HTERT RPE-1 (cell line): ENCODE results near the gene OSBP2.

ENCODE experiments used
- in situ Hi-C: fragments of 300-500 bp; cut with MboI; formaldehyde crosslinking; loops from 4 replicates; pipeline ENCODE4 v1.14.3; 2020; ENCODE audit warnings: low sequenced_read_pairs

Gene OSBP2

DNA sequence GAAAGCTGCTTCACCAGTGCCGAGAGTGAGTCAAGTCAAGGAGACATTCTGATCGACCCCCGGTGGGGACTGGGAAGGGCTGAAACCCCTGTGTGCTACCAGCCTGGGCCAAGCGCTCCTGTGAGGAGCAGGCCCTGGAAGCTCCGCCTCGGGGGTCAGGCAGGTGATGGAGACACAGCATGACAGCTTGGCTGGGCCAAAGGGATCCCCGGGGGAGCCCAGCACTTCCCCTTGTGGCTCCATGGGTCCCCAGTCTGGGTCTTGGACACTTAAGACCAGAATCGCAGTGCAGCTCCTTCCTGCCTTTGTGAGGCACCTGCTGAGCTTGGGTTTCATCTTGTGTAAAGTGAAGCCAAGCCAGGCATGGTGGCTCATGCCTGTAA lies 184.7 kb downstream of the OSBP2 start:
- in situ Hi-C loops, result no loop called here

DNA sequence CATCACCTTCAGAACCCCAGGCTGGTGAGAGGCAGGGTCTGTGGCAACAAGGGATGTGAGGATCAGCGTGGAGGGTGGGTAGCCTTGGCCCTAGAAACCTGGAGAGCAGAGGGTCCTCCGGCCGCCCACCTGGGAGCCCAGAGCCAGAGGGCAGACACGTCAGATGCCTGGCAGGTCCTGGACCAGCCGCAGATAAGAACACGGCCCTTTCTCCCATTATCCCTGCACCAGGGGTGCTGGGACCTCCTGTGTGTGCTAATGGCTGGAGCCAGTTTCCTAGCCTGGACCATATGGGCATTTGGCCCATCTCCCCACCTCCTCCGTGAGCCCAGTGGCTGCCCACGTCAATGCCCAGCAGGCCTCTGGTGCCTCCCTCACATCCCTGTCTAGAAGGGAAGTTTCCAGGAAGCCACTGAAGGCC lies 185.5 kb downstream of the OSBP2 start:
- in situ Hi-C loops, result no loop called here

DNA sequence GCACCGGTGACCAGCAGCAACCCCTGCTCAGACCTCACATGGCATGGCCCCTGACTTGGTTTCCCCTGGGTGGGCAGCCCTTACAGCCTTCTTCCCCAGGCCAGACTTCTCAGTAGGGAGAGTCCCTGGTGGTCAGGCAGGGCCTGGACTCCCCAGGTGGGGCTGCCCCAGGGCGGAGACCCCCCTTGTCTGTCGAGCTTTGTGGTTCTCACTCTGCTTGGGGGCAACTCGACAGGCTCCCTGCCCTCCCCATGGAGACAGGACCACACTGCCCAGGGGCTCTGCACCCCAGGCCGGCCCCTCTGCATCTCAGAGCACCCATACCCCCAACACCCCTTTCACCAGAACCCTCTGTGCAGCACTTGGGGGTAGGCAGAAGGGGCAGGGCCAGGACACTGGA lies 186.2 kb downstream of the OSBP2 start:
- in situ Hi-C loops, result no loop called here

DNA sequence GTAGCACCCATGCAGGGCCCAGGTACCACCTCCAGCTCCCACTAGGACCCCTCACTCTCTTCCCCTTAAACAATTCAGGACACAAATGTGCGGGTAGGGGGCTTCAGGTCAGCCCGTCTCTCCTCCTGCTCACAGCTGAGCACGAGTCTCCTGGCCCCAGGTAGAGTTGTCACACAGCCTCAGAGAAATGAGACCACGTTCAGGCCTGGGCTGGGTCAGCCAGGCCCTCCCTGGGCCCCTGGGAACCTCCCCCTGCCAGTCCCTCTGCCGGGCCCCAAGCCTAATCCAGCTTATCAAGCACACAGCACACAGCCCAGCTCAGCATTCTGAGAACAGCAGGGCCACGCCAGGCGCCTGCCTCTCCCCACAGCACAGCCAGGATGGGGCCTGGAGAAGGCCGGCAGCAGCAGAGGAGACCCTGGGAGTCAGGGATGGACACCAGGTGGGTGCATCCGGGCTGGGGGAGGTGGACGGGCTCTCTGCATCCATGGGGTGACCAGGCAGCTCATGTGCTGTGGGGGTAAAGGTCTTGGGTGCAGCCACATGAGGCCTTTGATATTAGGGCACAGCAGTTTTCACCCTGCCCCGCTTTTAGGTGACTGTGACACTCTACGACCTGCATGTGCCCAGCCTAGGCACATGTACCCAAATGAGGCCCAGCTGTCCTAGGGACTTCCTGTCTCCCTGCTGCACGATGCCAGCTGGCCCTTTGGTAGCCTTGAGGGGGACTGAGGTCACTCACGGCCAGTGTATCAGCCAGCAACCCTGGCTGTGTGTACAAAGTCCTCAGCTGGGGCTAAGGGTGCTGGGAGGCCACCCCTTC lies 186.9 kb downstream of the OSBP2 start:
- in situ Hi-C loops, result no loop called here

DNA sequence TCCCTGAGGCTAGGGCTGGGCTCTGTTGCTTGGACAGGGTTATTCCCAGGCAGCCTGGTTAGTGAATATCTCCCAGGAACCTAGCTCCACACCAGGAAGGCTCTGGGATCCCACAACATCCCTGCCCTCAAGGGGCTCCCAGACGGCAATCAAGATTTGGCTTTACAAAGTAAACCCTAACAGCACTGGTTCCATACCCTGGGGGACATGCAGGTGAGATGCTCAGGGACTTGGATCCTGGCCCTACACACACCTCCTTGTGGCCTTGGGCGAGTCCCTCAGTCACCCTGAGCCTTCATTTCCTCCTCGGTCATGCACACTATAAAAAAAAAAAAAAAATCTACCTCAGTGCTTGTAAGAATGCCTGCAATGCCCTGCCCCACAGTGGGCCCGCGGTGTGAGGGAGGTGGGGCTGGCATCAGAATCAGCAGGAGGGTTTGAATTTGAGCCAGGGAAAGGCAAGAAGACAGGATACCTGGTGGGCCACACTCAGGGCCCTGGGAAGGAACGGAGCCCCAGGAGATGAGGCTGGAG lies 187.6 kb downstream of the OSBP2 start:
- in situ Hi-C loops, result no loop called here

DNA sequence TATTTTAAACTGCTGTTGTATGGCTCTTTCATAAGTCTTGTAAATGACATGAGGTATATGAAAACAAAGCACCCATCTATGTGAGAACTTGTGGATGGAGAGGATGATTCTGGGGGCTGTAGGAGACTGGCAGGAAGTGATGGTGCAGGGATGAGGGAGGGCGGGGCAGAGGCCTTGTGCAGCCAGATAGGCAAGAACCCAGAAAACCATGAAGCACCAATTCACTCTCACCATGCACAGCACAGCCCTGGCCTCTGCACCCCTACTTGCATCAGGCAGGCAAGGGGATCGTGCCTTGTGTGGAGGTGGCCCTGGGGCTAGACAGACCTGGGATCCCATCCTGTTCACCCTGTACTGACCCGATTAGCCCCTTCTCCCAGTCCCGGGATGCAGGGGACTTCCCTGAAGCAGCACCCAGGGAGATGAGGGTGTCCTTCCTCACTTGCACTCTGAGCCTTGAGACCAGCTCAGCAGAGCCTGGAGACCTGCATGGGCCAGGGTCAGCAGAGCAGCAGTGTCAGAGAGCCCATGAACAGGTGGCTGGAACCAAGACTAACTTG lies 188.4 kb downstream of the OSBP2 start:
- in situ Hi-C loops, result no loop called here

DNA sequence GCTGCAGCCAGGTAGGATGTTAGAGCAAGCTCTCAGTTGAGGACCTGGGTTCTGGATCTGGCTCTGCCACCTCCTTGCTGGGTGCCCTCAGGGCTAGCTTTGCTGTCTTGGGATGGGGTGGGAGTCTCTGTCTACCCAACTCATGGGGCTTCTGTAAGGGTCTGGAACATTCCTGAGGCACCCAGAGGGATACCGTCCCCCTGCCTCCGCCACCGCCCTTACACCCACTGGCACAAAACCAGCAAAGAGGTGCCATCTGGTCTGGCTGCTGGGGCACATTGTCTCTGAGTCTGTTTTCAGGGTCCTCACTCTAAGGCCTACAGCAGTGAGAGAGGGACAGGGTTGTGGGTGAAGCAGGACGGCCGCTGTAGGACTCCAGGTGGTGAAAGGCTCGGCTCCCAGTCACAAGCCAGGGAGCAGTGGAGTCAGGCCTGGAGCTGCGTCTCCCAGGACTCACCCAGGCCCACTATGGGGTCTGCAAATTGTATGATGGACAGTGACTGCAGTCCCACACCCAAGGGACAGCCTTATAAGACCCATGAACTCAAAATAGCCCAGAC lies 189.0 kb downstream of the OSBP2 start:
- in situ Hi-C loops, result no loop called here

DNA sequence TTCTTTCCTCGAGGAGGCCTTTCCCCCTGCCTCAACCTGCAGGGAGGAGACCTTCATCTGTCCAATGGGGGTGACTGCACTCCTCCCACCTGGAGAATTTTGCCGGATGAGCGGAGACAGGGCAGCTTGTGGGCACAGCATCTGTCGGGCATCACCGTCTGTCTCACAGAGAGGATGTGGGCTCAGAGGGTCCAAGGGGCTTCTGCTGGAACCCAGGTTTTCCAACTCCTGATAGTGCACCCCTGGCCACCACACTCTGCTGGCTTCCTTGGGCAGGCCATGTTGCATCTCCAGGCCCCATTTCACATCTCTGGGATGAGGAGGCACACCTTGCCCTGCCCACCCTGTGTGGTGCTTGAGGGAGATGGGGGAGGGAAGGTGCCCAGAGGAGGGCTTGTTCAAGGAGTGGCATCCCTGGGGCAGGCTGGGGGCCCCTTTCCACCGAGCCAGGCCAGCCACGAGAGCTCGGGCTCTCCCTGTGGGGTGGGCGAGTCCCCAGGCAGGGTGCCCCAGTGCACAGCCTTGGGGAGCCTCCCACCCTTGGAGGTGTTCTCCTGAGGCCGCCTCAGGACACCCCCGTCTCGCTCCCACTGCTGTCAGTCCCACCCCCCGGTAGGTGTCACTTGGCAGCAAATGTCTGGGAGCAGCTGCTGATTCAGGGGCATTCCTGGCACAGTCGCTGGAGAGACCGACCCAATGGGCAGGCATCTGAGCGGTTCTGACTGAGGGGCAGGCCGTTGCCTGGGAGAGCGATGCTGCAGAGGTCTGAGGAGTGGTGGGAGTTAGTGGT lies 189.7 kb downstream of the OSBP2 start:
- in situ Hi-C loops, result no loop called here

DNA sequence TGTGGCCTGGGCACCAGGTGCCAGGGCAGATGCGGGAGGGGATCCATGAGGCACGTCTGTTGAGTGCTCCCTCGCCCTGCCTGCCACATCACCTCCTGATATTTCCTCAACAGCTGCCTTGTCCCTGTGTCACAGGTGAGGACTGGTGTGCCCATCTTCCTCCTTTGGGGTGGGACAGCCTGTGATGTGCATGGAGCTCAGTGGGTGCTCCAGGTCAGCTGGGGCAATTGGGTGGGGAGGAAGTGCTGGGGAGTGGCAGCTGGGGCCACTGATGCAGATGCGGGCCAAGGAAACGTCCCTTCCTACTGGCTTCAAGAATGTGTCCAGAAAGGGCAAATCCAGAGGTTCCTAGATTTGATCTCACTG lies 190.3 kb downstream of the OSBP2 start:
- in situ Hi-C loops, result no loop called here

DNA sequence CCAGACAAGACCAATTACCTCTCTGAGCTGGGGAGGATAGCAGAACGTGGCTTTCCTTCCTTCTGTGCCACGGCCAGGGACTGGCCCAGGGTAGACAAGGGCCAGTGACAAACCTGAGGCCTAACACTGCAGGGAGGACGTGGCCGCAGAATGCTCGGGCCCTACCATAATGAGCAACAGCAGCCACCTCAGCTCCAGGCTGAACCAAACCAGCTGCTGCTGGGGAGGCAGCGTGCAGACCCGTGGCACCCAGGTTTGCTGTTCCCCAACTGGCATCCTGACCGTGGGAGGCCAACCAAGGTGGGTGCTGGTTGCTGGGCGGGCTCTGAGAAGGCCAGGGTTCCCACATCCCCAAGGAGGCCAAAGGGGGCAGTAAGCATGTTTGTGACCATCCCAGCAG lies 190.9 kb downstream of the OSBP2 start:
- in situ Hi-C loops, result no loop called here

DNA sequence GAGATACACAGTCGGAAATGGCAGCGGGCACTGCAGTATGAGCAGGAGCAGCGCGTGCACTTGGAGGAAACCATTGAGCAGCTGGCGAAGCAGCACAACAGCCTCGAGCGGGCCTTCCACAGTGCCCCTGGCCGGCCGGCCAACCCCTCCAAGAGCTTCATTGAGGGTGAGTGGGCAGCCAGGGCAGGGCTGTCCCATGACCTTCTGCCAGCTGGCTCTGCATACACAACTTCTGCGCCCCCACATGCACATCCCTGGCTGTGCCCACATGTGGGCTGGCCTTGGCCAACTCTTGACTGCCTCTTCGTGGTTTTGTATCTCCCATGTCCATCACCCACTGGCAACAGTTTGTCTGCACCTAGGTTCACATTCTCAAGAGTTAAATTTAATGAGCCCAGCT lies 192.8 kb downstream of the OSBP2 start:
- in situ Hi-C loops, result no loop called here

DNA sequence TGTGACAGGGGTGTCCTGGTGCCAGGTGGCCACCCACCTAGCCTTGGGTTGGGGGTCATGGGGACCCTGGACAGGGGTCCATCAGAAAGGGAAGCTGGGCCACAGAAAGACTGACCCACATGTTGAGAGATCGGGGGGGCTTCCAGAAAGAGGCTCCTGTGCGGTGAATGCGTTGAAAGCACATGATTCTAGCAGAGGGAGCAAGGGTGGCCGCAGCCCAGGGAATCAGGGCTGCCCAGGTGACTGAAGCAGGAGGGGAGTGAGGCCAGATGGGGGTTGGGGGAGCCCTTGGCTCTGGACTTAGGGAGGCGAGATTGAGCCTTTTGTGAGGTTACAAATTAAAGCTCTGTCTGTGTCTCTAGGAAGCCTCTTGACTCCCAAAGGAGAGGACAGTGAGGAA lies 193.2 kb downstream of the OSBP2 start:
- in situ Hi-C loops, result no loop called here

DNA sequence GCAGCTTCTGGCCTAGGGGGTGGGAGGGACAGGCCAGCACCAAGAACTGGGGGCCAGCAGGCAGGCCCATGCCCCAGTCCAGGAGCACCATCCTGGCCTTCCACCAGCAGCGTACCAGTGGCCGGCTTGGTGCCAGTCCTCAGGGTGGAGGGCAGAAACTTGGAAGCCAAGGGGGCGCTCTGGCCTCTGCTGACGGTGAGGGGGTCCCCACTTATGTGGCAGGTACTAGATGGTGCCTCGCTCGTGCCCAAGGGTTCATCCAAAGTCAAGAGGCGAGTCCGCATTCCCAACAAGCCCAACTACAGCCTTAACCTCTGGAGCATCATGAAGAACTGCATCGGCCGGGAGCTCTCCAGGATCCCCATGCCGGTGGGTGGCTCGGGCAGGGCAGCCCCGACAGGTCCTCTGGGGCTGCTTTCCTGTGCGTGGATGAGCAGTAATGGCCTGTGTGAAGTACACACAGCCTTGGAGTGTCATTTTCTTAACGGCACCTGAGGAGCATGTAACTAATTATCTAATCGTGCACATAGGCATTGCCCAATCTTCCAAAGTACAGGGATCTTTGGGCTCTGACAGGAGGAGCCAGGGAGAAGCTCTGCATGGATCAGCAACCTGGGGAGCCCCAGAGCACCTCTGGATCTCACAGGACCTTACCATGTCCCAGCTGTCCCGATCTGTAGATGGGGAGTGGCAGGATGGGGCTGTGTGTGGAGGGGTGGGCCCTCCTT lies 194.8 kb downstream of the OSBP2 start:
- in situ Hi-C loops, result no loop called here

DNA sequence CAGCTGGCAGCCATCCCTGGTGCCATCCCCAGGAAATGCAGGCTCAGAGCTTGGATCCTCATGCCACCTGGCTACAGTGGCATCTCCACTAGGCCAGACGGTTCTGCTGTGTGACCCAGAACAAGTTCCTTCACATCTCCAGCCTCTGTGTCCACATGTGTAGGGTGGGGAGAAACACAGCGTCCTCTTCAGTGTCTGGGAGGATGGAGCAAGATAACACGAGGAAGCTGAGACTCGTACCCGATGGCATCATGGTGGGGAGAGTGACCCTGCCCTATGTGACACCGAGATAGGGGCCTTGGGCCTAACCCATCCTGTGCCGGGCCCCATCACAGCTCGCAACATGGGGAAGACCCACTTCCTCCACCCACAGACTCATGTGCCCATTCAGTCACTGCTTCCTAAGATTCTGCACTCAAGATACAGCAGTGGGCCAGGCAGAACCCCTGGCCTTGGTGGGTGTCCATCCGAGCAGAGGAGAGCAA lies 195.4 kb downstream of the OSBP2 start:
- in situ Hi-C loops, result no loop called here

DNA sequence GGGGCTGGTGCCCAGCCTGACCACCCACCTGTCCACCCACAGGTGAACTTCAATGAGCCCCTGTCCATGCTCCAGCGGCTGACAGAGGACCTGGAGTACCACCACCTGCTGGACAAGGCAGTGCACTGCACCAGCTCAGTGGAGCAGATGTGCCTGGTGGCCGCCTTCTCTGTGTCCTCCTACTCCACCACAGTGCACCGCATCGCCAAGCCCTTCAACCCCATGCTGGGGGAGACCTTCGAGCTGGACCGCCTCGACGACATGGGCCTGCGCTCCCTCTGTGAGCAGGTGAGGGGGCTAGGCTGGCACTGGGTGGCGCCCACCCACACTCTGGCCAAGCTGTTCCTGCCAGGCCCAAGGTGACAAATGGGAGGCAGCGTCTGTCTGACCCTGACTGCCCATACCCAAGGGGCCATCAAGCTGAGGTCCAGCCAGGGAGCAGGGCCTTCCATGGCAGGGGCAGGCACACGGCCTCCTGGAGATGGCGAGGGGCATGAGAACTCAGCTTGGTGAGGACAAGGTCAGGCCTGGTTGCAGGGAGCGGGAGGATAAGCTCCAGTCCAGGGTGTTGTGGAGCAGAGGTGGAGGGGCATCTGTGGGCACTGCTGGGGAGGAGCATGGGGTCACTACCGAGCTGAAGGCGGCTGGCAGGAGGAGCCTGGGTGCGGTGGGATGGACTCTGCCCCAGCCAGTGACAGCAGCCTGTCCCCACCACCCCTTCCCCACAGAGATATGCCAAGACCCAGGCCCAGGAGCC lies 196.2 kb downstream of the OSBP2 start:
- in situ Hi-C loops, result no loop called here

DNA sequence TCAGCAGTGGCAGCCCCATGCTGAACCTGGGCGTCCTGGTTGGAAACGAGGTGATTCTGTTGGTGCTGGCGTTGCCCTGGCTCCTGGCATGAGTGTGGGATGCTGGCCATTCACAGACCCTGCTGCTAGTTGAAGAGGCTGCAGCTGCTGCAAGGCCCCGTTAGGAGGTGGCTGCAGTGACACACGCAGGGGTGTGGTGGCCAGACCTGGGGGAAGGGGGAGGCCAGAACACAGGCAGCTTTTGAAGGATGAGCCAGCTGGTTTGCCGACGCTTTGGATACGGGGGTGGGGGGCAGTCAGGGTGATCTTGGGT lies 196.7 kb downstream of the OSBP2 start:
- in situ Hi-C loops, result no loop called here

DNA sequence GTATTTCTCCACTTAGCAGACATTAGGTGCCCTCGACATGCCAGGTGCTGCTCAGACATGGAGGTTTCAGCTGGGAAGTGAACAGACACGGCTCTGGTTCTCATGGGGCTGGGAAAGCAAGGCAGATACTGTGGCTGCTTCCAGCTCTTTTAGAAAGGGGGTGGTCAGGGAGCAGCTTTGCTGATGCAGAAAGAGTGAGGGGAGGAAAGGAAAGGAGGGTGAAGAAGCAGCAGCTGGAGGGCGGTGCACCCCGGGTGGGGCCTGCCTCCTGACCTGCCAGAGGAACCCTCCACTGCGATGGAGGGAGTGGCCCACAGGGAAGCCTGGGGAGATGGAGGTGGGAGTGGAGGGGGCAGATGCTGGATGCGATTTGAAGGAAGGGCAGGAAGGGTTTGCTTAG lies 197.1 kb downstream of the OSBP2 start:
- in situ Hi-C loops, result no loop called here

DNA sequence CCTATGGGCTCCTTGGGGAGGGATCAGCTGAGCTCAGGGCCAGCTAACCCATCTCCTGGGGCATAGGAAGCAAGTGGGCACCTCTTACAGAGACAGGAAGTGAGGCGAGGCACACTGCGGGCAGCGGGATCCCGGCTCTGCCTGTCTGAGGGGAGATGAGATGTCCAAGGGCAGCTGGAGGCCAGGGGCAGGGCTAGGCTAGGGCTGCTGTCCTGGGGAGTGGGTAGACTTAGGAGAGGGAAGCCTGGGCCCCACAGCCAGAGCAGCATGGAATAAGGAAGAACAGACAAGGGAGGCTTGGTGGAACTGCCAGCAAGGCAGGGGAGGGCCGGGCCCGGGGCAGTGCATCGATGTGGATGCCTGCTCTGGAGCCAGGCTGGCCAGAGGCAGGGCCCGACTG lies 197.6 kb downstream of the OSBP2 start:
- in situ Hi-C loops, result no loop called here

DNA sequence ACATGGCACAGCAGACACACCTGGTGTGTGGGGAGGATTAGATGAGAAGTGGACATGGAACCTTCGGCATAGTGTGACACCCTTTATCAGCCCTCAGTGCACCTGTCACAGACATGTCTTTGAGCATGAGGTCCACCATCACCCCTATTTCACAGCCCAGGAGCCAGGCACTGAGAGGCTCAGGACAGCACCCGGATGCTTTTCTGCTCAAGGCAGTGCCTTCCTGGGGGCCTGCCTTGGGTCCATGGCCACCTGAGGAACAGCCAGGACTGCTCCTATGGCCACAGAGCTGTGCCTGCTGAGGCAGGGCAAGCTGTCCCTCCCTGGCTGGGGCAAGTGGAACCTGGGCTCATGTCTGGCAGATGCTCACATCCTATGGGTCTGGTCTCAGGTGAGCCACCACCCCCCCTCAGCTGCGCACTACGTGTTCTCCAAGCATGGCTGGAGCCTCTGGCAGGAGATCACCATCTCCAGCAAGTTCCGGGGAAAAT lies 198.1 kb downstream of the OSBP2 start:
- in situ Hi-C loops, result no loop called here
